ENCODE data around the gene DUOXA2. TPM values are rescaled to one million over a fixed set of nuclear protein-coding genes. Genes with fewer than 3 reads are reported as not detected.

DUOXA2 gene
- total RNA-seq, 3 donors from 2014 or later = not detected

DNA sequence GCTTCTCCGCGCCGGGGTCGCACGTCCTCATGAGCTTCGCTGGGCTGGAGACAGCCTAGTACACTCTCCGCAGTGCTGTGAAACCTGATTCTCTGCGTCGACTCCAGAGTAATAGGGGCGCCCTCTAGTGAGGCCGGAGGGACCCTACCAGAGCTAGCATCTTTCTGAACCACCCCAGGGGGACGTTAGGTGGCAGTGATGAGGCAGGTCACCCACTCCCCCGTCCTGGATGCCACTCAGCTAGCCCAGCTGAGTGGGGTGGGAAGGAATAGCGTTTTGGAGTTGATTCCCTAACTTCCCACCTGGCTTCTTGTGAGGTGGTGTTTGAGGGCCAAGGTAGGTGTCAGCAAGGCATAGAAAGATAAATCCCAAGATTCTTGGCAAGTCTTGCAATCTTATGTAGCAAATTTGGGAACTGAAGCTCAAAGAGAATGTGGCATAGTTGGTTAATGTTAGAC is 4.0 kb downstream of the DUOXA2 start:
- ATAC-seq (peak; percentile 95 to 97), DNase-seq (peak; percentile 78)
- H3K9me3 Mint-ChIP-seq = no peaks in the 10 kb centered on the region
- H3K4me3 Mint-ChIP-seq = peak overlapping the region; percentile 71
- H3K36me3 Mint-ChIP-seq (ENCODE audit: insufficient read depth) = no peaks in the 10 kb centered on the region
- H3K4me1 Mint-ChIP-seq (ENCODE audit: low read depth) = peaks cover 32% of the 10 kb centered on the region
- H3K27me3 Mint-ChIP-seq (ENCODE audit: low read depth) = peaks cover 85% of the 10 kb centered on the region

DNA sequence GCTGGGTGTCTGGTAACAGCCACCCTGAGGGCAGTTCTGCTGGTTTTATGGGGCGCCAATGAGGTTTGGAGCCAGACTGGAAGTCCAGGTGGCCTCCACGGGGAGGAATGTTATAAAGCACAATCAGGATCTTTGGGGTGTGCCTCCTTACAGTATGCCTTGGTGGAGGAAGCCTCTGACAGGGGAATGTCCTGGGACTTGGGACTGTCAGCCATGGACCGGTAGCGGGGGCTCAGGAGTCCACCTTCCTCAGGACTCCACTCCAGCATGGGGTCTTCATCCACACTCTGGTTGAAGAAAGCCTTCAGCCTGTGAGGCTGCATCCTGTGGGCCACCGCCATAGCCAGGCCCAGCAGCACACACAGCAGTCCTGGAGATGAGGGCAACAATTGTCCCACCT is 4.9 kb downstream of the DUOXA2 start:
- no peaks in the 10 kb centered on the region for H3K9me3 Mint-ChIP-seq
- ATAC-seq = no peak
- H3K4me3 Mint-ChIP-seq = no peak overlapping the region
- peaks cover 78% of the 10 kb centered on the region for H3K27me3 Mint-ChIP-seq (ENCODE audit: low read depth)
- DNase-seq = no peak
- H3K4me1 Mint-ChIP-seq (ENCODE audit: low read depth) = peaks cover 23% of the 10 kb centered on the region
- no peaks in the 10 kb centered on the region for H3K36me3 Mint-ChIP-seq (ENCODE audit: insufficient read depth)

DNA sequence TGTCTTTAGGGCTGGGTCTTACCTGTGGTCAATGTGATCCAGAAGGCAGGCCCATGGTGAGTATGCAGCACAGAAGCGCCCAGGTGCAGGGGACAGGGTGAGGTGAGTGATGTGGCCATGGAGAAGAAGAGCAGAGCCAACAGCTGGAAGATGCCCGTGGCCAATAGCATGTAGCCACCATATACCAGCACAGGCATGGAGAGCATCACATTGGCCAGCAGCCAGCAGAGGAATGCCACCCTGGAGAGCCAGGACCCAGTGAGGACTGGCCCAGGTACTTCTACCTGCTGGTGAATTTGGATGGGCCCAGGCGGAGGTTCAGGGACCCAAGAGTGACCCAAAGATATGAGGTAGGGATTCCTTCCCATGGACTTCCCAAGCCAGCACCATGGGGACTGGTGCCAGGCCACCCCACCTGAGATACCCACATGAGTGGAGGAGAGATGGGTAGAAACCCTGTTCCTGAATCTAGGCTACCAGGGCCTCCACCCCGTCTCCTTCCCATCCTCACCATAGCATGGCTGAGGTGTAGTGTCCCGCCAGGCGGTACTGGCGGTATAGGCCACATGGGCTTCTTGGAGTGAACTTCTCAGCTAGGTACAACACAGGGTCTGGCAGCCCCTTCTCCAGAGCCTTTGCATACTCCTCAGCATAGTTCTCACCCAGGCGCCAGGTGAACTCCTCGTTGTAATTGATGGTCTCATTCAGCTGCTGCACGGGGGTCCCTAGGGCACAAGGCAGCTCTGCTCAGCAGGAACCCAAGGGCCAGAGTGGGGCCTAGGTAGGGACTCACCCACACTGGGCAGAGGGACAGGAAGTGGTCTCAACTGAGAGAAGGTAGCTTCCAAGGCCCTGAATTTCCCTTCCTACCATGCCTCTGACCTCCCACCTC is 6.2 kb downstream of the DUOXA2 start:
- H3K4me1 Mint-ChIP-seq (ENCODE audit: low read depth) = peaks cover 17% of the 10 kb centered on the region
- no peak for ATAC-seq

DNA sequence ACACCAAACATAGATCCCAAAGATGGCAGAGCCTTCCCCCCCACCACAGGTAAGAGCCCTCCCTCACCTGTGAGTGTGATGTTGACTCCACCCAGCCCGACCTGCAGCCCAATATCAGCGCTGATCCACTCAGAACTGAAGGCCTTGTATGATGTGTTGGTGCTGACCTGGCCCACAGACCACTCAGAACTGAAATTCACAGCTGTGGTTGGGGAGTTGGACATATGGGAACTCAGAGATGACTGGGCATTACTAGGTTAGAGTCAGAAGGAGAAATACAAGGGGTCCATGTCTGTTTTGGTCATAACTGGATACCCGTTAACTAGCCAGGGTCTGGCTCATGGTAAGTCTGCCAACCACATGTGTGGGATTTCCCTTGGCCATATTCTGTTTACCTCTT is 6.9 kb downstream of the DUOXA2 start:
- DNase-seq (no peak), ATAC-seq (no peak)
- Mint-ChIP-seq H3K27me3 (ENCODE audit: low read depth) (peaks cover 72% of the 10 kb centered on the region), H3K4me3 (no peak overlapping the region), H3K36me3 (ENCODE audit: insufficient read depth) (no peaks in the 10 kb centered on the region), H3K4me1 (ENCODE audit: low read depth) (peaks cover 14% of the 10 kb centered on the region), H3K9me3 (no peaks in the 10 kb centered on the region)

More for the DNA sequence above, 6.2 kb downstream of the DUOXA2 start:
- H3K9me3 Mint-ChIP-seq = no peaks in the 10 kb centered on the region
- H3K4me3 Mint-ChIP-seq = no peak overlapping the region
- H3K36me3 Mint-ChIP-seq (ENCODE audit: insufficient read depth) = no peaks in the 10 kb centered on the region
- H3K27me3 Mint-ChIP-seq (ENCODE audit: low read depth) = peaks cover 72% of the 10 kb centered on the region
- no peak for DNase-seq

DNA sequence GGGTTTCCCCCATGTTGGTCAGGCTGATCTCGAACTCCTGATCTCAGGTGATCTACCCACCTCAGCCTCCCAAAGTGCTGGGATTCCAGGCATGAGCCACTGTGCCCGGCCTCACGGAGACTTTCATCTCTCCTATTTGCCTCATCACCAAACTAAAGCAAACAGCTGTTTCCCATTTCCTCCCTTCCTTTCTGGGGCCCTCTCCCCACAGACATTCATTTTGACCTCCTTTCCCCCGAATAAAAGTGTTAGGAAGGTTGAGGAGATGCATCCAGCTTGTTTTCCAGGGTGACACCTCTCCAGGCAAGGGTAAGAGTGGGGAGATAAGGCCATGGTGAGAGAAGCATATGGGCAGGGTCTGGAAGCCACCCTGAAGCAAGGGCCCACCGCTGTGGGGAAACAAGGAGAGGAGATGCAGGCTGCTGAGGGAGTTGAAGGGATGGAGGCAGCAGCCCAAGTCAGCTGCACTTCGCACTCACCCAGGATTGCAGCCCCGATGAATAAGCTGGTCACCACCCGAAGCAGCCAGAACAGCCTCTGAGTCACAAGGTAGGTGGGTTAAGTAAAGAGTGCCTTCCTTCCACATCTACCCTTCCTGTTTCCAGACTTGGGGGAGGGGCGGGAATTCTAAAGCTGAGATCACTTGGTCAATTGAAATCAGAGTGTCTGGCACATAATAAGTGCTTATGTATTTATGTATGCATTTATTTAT is 7.7 kb downstream of the DUOXA2 start:
- H3K27me3 Mint-ChIP-seq (ENCODE audit: low read depth) = peaks cover 70% of the 10 kb centered on the region
- no peak for ATAC-seq
- H3K36me3 Mint-ChIP-seq (ENCODE audit: insufficient read depth) = no peaks in the 10 kb centered on the region

DNA sequence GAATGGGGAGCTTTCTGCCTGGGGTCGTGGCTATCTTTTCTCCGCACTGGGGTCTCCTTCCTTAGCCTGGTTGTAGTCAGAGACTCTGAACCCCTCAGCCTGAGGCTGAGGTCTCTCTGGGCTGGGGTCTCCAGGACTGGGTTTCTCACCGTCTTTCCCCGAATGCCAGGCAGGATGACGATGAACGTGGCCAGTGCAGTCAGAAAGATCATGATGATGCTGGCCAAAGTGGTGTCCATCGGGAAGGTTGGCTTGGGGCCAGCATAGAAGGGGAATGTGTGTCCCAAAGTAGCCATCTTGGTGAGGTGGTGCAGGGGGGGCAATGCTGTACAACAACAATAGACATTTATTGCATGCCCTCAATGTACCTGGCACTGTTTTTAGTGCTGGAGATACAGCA is 8.6 kb downstream of the DUOXA2 start:
- Mint-ChIP-seq H3K4me1 (ENCODE audit: low read depth) (peaks cover 4% of the 10 kb centered on the region), H3K36me3 (ENCODE audit: insufficient read depth) (no peaks in the 10 kb centered on the region), H3K9me3 (no peaks in the 10 kb centered on the region), H3K4me3 (no peak overlapping the region), H3K27me3 (ENCODE audit: low read depth) (peaks cover 65% of the 10 kb centered on the region)
- DNase-seq (no peak), ATAC-seq (no peak)

More for the DNA sequence above, 7.7 kb downstream of the DUOXA2 start:
- Mint-ChIP-seq H3K4me3 (no peak overlapping the region), H3K4me1 (ENCODE audit: low read depth) (peaks cover 9% of the 10 kb centered on the region), H3K9me3 (no peaks in the 10 kb centered on the region)
- DNase-seq = no peak

DNA sequence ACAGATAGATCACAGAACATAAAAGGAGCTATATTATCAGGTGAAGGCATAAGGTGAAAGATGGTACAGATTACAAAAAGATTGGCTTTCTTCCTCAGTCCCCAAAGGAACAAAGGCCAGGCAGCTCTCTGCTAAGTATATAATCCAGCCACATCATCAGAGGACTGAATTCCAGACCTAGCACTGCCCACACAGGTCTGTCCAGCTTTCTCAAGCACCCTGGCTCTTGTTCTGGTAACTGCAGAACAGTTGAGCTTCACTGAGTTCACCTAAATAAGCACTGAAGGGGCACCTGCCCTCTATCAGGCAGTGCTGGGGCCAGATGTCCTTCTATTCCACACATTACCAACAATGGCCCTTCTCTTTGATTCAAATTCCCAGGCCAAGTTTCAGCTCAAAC is 9.3 kb downstream of the DUOXA2 start:
- ATAC-seq = no peak
- DNase-seq = no peak
- H3K4me1 Mint-ChIP-seq (ENCODE audit: low read depth) = no peaks in the 10 kb centered on the region
- H3K27me3 Mint-ChIP-seq (ENCODE audit: low read depth) = peaks cover 66% of the 10 kb centered on the region
- H3K9me3 Mint-ChIP-seq = no peaks in the 10 kb centered on the region
- H3K4me3 Mint-ChIP-seq = no peak overlapping the region
- H3K36me3 Mint-ChIP-seq (ENCODE audit: insufficient read depth) = no peaks in the 10 kb centered on the region

DNA sequence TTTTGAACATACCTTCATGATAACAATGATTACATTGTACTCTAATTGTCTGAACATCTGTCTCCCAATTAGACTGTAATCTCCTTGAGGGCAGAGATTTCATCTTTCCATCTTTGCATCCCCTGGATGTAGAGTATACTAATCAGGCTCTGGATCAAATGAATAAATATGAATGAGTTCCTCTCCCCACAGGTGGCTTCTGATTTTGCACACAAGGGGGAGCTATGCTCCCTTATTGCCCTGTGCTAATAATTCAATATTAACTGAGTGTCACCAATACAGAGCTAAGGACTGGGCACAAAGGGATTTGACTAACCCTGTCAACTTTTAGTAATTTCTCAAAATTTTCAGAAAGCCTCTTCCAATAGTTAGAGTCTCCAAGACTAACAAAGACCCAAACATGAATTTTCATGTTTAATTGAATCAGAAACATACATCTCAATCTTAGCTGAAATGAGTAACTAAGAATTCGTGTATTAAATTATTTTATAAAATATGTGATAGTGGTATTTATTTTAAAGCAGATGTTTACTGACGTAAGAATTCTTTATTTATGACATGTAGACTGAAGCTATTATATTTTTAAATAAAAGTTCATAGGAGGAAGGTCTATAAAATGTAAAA is 12.5 kb downstream of the DUOXA2 start:
- Mint-ChIP-seq H3K27me3 (ENCODE audit: low read depth) (peaks cover 63% of the 10 kb centered on the region), H3K4me3 (no peak overlapping the region), H3K9me3 (no peaks in the 10 kb centered on the region), H3K36me3 (ENCODE audit: insufficient read depth) (no peaks in the 10 kb centered on the region), H3K4me1 (ENCODE audit: low read depth) (peaks cover 6% of the 10 kb centered on the region)
- DNase-seq (peak; percentile 41), ATAC-seq (peak; percentile 23 to 47)

DNA sequence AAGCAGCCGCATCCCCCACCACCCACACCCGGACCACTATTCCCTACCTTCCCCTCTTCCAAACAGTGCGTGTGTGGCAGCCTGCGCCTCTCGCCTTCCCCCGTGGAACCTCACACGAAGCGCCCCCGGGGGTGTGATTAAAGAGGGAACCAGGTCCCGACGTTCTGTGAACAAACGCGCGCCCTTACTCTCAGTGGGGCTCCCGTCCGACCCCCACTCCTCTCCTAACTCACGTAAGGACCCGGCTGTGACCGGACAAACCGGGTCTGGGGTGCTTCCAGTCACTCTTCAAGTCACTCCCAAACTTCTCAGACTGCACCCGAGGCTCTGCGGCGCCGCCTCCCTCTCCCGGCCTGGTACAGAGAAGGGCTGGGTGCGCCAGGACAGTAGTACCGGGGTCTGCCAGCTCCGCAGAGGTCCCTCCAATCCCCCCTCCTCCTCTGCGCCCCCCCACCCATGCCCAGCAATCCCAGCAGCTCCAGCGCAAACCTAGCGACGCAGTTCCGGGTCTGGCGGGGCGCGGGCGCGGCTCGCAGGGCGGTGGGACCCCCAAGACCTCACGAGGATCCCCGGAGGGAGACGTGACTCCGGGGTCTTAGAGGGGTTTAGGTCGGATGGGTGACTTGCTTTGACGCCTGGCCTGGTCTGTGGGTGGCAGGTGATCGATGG is 15.0 kb downstream of the DUOXA2 start:
- H3K27me3 Mint-ChIP-seq (ENCODE audit: low read depth) = peaks cover 67% of the 10 kb centered on the region

DNA sequence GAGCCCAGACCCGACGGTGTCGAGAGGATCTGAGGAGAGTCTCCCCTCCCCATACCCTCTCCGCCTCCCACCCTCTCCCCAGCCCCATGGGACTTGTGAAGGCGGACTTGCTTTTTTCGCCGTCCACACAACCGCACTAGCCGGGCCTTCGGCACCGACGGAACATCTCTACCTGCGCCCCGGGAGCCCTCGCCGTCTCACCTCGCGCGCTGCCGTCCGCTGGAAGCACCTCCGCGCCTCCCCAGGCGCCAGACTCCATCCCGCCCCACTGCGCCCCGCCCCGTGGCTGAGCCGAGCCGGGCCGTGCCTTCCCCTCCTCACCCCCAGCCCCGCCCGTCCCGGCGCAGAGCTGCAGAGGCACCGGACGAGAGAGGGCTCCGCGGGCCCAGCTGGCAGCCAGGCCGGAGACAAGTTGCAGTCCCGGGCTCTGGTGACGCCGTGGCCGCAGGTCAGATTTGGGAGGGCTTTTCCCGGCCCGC is 15.6 kb downstream of the DUOXA2 start, which contains the start of the genes DUOX1 and DUOXA1:
DUOX1 (plus strand) TSS at position 344 of the 479 bp plus-strand sequence. CDS start 1,973 bp downstream, outside the sequence.
DUOXA1 (minus strand) TSS at position 229 of the 479 bp plus-strand sequence. CDS start 6,865 bp downstream, outside the sequence.
- no peaks in the 10 kb centered on the region for H3K36me3 Mint-ChIP-seq (ENCODE audit: insufficient read depth)
- peaks cover 9% of the 10 kb centered on the region for H3K4me1 Mint-ChIP-seq (ENCODE audit: low read depth)
- peaks cover 71% of the 10 kb centered on the region for H3K27me3 Mint-ChIP-seq (ENCODE audit: low read depth)
- H3K9me3 Mint-ChIP-seq = no peaks in the 10 kb centered on the region
- ATAC-seq = peak; percentile 79 to 82
- peak within 1 kb of the TSS; percentile 32 for H3K4me3 Mint-ChIP-seq
- DNase-seq = no peak

More for the DNA sequence above, 15.0 kb downstream of the DUOXA2 start:
- peaks cover 6% of the 10 kb centered on the region for H3K4me1 Mint-ChIP-seq (ENCODE audit: low read depth)
- no peaks in the 10 kb centered on the region for H3K36me3 Mint-ChIP-seq (ENCODE audit: insufficient read depth)
- H3K9me3 Mint-ChIP-seq = no peaks in the 10 kb centered on the region
- DNase-seq (no peak), ATAC-seq (peak; percentile 11)
- peak overlapping the region; percentile 32 for H3K4me3 Mint-ChIP-seq

DNA sequence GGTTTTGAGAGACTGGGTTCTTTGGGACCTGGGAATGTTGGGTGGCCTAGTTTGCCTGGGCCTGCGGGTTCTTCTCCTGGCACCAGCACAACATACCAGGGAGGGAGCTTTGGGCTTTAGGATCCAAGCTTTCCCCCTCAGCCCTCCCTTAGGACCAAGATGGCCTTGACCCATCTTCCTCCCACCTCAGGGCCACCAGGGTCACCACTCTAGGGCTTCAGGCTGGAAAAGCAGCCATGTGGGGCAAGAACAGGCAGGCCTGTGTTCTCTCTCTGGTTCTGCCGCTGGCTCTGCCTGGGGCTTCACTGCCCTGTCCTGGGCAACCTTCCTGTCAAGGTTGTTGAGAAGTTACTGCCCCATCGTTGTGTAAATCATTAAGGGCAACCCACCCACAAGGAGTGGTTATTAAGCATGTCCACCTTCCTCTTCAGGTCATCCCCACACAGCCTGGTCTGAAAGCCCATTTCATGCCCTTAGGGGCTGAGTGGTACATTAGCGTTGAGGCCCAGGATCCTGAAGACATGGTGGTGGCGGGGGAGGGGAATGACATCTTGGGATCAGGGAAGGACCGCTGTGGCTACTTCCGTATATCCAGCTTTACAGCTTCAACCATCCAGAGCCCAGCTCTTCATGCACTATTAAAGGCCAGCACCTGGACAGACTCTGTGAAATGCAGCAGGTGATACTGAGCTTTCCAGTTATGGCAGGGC is 16.3 kb downstream of the DUOXA2 start:
- no peak for ATAC-seq
- no peaks in the 10 kb centered on the region for H3K9me3 Mint-ChIP-seq
- H3K27me3 Mint-ChIP-seq (ENCODE audit: low read depth) = peaks cover 67% of the 10 kb centered on the region
- H3K36me3 Mint-ChIP-seq (ENCODE audit: insufficient read depth) = no peaks in the 10 kb centered on the region
- no peak for DNase-seq
- H3K4me1 Mint-ChIP-seq (ENCODE audit: low read depth) = peaks cover 12% of the 10 kb centered on the region
- no peak overlapping the region for H3K4me3 Mint-ChIP-seq

DNA sequence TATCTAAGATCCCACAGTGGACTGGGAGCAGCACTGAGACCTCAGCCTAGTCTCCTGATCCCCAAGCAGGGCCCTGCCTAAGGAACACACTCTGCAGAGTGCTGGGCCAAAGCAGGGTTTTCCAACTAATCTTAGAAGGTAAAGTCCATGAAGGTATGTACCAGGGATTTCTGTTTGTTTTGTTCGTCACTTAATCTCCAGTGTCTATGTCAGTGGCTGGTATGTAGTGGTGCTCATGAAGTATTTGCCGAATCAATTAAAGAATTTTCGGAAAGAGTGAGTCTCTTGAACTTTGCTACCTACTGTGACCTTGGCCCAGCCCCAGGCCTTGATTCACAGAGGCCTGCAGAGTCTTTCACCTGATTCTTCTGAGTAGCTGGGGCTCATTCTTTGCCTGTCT is 17.4 kb downstream of the DUOXA2 start:
- H3K27me3 Mint-ChIP-seq (ENCODE audit: low read depth) = peaks cover 63% of the 10 kb centered on the region
- no peaks in the 10 kb centered on the region for H3K9me3 Mint-ChIP-seq

DNA sequence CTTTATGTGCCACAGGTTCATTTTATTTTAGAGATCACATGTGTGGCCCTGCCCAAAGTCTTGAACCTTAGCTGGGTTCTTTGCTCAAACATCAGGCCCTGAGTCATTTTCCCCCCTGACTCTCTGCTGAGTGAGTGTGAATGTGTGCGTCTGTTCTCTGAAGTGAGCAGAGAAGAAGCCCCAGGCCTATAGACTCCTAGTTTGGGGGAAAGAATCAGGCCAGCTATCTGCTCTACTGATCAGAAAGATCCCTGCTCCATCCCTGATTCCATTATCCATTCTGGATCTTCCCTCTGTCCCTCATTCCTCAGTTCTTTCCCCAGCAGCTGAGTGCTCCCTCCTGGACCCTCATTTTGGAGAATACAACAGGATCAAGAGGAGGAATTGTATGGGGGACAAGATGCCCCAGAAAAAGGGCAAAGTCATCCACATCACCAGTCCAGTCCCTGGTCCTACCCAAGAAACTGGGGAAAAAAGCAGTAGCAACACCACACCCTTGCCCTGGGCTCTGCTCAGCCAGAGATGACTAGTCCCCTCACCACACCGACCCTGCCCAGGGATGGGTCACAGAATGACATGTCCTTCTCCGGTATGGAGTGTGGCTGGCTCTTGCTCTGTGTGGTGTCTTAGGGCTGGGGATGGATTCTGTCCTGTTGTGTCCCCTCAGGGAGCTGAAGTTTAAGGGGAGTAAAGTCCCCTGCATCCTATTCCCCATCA is 18.9 kb downstream of the DUOXA2 start:
- DNase-seq (no peak), ATAC-seq (no peak)
- H3K4me3 Mint-ChIP-seq = no peak overlapping the region
- H3K4me1 Mint-ChIP-seq (ENCODE audit: low read depth) = peaks cover 18% of the 10 kb centered on the region
- no peaks in the 10 kb centered on the region for H3K9me3 Mint-ChIP-seq
- peaks cover 60% of the 10 kb centered on the region for H3K27me3 Mint-ChIP-seq (ENCODE audit: low read depth)
- H3K36me3 Mint-ChIP-seq (ENCODE audit: insufficient read depth) = no peaks in the 10 kb centered on the region

More for the DNA sequence above, 17.4 kb downstream of the DUOXA2 start:
- Mint-ChIP-seq H3K36me3 (ENCODE audit: insufficient read depth) (no peaks in the 10 kb centered on the region), H3K4me3 (no peak overlapping the region), H3K4me1 (ENCODE audit: low read depth) (peaks cover 17% of the 10 kb centered on the region)
- no peak for DNase-seq
- ATAC-seq = no peak

Data from activated T-cell treated with anti-CD3 and anti-CD28 coated beads, Interleukin-2, amount 50 U/mL, for 4 hours (primary cell).